ENCODE measurements around the gene IMMP2L. TPM values are rescaled to one million over a fixed set of nuclear protein-coding genes. Genes with fewer than 3 reads are reported as not detected.

The IMMP2L gene
- total and polyA plus RNA-seq, 4 donors = 7.3 to 21.1 (median 12.4) TPM

GRCh38 chr7:111146136-111146535, 416.2 kb downstream of the IMMP2L start:
- H3K27ac ChIP-seq (ENCODE audit: low read depth in 1 of 2, low read length in 2 of 2) = no peak overlapping the region
- no peak overlapping the region for H3K4me3 ChIP-seq (ENCODE audit: low read depth in 1 of 3, low read length in 3 of 3)
- TF ChIP-seq JUND (IDR thresholded peaks at IDR 0.05) (no peak), ATF3 (IDR thresholded peaks at IDR 0.05) (no peak), HNF4A (conservative IDR thresholded peaks at IDR 0.05) (no peak), RXRA (IDR thresholded peaks at IDR 0.05) (no peak), EGR1 (IDR thresholded peaks at IDR 0.05; ENCODE audit: low read depth in 2 of 2) (no peak), ZBTB33 (IDR thresholded peaks at IDR 0.05) (no peak), TAF1 (conservative IDR thresholded peaks at IDR 0.05) (no peak), GABPA (IDR thresholded peaks at IDR 0.05 in 1 of 2, conservative IDR thresholded peaks at IDR 0.05 in 1 of 2) (no peak), YY1 (IDR thresholded peaks at IDR 0.05) (no peak), HNF4G (IDR thresholded peaks at IDR 0.05) (no peak), REST (IDR thresholded peaks at IDR 0.05) (no peak), FOXA1 (IDR thresholded peaks at IDR 0.05) (no peak), CTCF (IDR thresholded peaks at IDR 0.05; ENCODE audit: low read depth, low read length, missing input control) (no peak), FOXA2 (IDR thresholded peaks at IDR 0.05) (no peak)
- no peaks in the 10 kb centered on the region for H3K9me3 ChIP-seq (ENCODE audit: control insufficient read depth in 4 of 4, low read length in 3 of 4)
- H3K36me3 ChIP-seq (ENCODE audit: control insufficient read depth in 4 of 4, insufficient read depth in 3 of 4, low read depth in 1 of 4, low read length in 3 of 4) = no peaks in the 10 kb centered on the region
- H3K27me3 ChIP-seq (ENCODE audit: control insufficient read depth in 4 of 4, insufficient read depth in 4 of 4, low read length in 3 of 4) = no peaks in the 10 kb centered on the region
- DNase-seq (ENCODE audit: low spot score) = no peak
- H3K4me1 ChIP-seq (ENCODE audit: control insufficient read depth in 4 of 4, insufficient read depth in 4 of 4, low read length in 3 of 4) = no peaks in the 10 kb centered on the region
- H3K9ac ChIP-seq (ENCODE audit: low read depth in 1 of 2, low read length in 2 of 2) = no peak overlapping the region

- no peak overlapping the region for H3K27ac ChIP-seq (ENCODE audit: low read depth in 1 of 2, low read length in 2 of 2)
- no peaks in the 10 kb centered on the region for H3K36me3 ChIP-seq (ENCODE audit: control insufficient read depth in 4 of 4, insufficient read depth in 3 of 4, low read depth in 1 of 4, low read length in 3 of 4)
- DNase-seq (ENCODE audit: low spot score) = no peak
- H3K9ac ChIP-seq (ENCODE audit: low read depth in 1 of 2, low read length in 2 of 2) = no peak overlapping the region
- no peaks in the 10 kb centered on the region for H3K27me3 ChIP-seq (ENCODE audit: control insufficient read depth in 4 of 4, insufficient read depth in 4 of 4, low read length in 3 of 4)
- H3K9me3 ChIP-seq (ENCODE audit: control insufficient read depth in 4 of 4, low read length in 3 of 4) = no peaks in the 10 kb centered on the region
- TF ChIP-seq GABPA (IDR thresholded peaks at IDR 0.05 in 1 of 2, conservative IDR thresholded peaks at IDR 0.05 in 1 of 2) (no peak), ATF3 (IDR thresholded peaks at IDR 0.05) (no peak), MAX (IDR thresholded peaks at IDR 0.05) (no peak), YY1 (IDR thresholded peaks at IDR 0.05) (no peak), EGR1 (IDR thresholded peaks at IDR 0.05; ENCODE audit: low read depth in 2 of 2) (no peak), HNF4G (IDR thresholded peaks at IDR 0.05) (no peak)
- H3K4me3 ChIP-seq (ENCODE audit: low read depth in 1 of 3, low read length in 3 of 3) = no peak overlapping the region
- H3K4me1 ChIP-seq (ENCODE audit: control insufficient read depth in 4 of 4, insufficient read depth in 4 of 4, low read length in 3 of 4) = no peaks in the 10 kb centered on the region
- WGBS = 65% methylated on average over 2 of the region's 2 CpGs
Measured at GRCh38 chr7:111145472-111145871, 416.8 kb downstream of the IMMP2L start.

Measured in liver (tissue), 9 donors.